ENCODE data around the gene FUOM. TPM values are rescaled to one million over a fixed set of nuclear protein-coding genes. Genes with fewer than 3 reads are reported as not detected.
A peak's percentile ranks its signal among the peaks of the same experiment; 100 is the strongest.

FUOM gene
- total and polyA plus RNA-seq, 10 of the 15 experiments (the other 5 are each of a cell fraction or from before 2014, with no cell fraction given): 1.8 to 41.7 (median 25.6) TPM

Small RNAs within 50 kb of the gene (microRNA-seq; reads per million reads assigned to microRNA genes)
- gene MIR3944: 16.6 reads per million, percentile 52 among the genes with 10 or more reads in this experiment

Small RNAs within 50 kb of the gene (small RNA-seq; reads per million reads assigned to genes)
- gene AL360181.4 (not detected), gene BANF1P2 (not detected), gene MIR3944 (1.1 reads per million, percentile 36 among the genes with 10 or more reads in this experiment)

Other genes with a start within 250 kb of the FUOM start
Only the 7 nearest of the 15 such genes appear.
- gene TUBGCP2, start 49.1 kb downstream of the FUOM start, total RNA-seq (2014; rRNA removed): 38.5 TPM in 2 replicates
- gene TUBGCP2, start 49.1 kb downstream of the FUOM start, total RNA-seq (2014; rRNA removed; fragmentation: Illumina TruSeq; extraction: Trizol): 18.1 and 19.1 TPM in 2 replicates
- 46.5 and 47.1 TPM in 2 replicates for gene TUBGCP2, start 49.1 kb downstream of the FUOM start, total RNA-seq (2021)
- gene TUBGCP2, start 49.1 kb downstream of the FUOM start, polyA plus RNA-seq (2011; rRNA removed): 23.7 and 35.8 TPM in 2 replicates
- 16.0 and 26.6 TPM in 2 replicates for gene TUBGCP2, start 49.1 kb downstream of the FUOM start, polyA plus RNA-seq (2014; fragmentation: Illumina TruSeq; extraction: Trizol)
- gene TUBGCP2, start 49.1 kb downstream of the FUOM start, polyA plus RNA-seq (2014; fragmentation: Nextera tagmentation; extraction: Ambion mirVana): 10 to 100 TPM in 1 of 2 experiments, 1 to 10 TPM in 1; 4.8 to 11.6 TPM
- 33.6 and 36.2 TPM in 2 replicates for gene TUBGCP2, start 49.1 kb downstream of the FUOM start, polyA plus RNA-seq (2014; rRNA removed)
- gene TUBGCP2, start 49.1 kb downstream of the FUOM start, polyA plus RNA-seq (2016; fragmentation: Nextera tagmentation; extraction: Ambion mirVana): 10 to 100 TPM; 36.4 to 37.7 TPM
- 21.0 and 21.3 TPM in 2 replicates for gene ZNF511, start 49.1 kb downstream of the FUOM start, total RNA-seq (2014; rRNA removed)
- gene ZNF511, start 49.1 kb downstream of the FUOM start, total RNA-seq (2014; rRNA removed; fragmentation: Illumina TruSeq; extraction: Trizol): 29.8 and 30.3 TPM in 2 replicates
- 50.3 and 57.1 TPM in 2 replicates for gene ZNF511, start 49.1 kb downstream of the FUOM start, total RNA-seq (2021)
- 24.8 and 32.1 TPM in 2 replicates for gene ZNF511, start 49.1 kb downstream of the FUOM start, polyA plus RNA-seq (2011; rRNA removed)
- gene ZNF511, start 49.1 kb downstream of the FUOM start, polyA plus RNA-seq (2014; fragmentation: Illumina TruSeq; extraction: Trizol): 12.0 and 31.8 TPM in 2 replicates
- 1 to 10 TPM in 1 of 2 experiments, under 1 TPM in 1; 0.58 to 6.0 TPM for gene ZNF511, start 49.1 kb downstream of the FUOM start, polyA plus RNA-seq (2014; fragmentation: Nextera tagmentation; extraction: Ambion mirVana)
- gene ZNF511, start 49.1 kb downstream of the FUOM start, polyA plus RNA-seq (2014; rRNA removed): 49.0 and 54.9 TPM in 2 replicates
- 100 to 1,000 TPM; 110 TPM for gene ZNF511, start 49.1 kb downstream of the FUOM start, polyA plus RNA-seq (2016; fragmentation: Nextera tagmentation; extraction: Ambion mirVana)
- not detected in 2 replicates for gene CALY, start 21.1 kb downstream of the FUOM start, total RNA-seq (2014; rRNA removed)
- not detected in 2 replicates for gene CALY, start 21.1 kb downstream of the FUOM start, total RNA-seq (2014; rRNA removed; fragmentation: Illumina TruSeq; extraction: Trizol)
- gene CALY, start 21.1 kb downstream of the FUOM start, total RNA-seq (2021): not detected in 2 replicates
- 0.07 TPM in 1 of 2 replicates, not detected in the other for gene CALY, start 21.1 kb downstream of the FUOM start, polyA plus RNA-seq (2011; rRNA removed)
- not detected in 2 replicates for gene CALY, start 21.1 kb downstream of the FUOM start, polyA plus RNA-seq (2014; fragmentation: Illumina TruSeq; extraction: Trizol)
- gene CALY, start 21.1 kb downstream of the FUOM start, polyA plus RNA-seq (2014; fragmentation: Nextera tagmentation; extraction: Ambion mirVana): not detected
- not detected in 2 replicates for gene CALY, start 21.1 kb downstream of the FUOM start, polyA plus RNA-seq (2014; rRNA removed)
- gene CALY, start 21.1 kb downstream of the FUOM start, polyA plus RNA-seq (2016; fragmentation: Nextera tagmentation; extraction: Ambion mirVana): not detected
- not detected in 2 replicates for gene PRAP1, start 10.6 kb downstream of the FUOM start, total RNA-seq (2014; rRNA removed)
- not detected in 2 replicates for gene PRAP1, start 10.6 kb downstream of the FUOM start, total RNA-seq (2014; rRNA removed; fragmentation: Illumina TruSeq; extraction: Trizol)
- gene PRAP1, start 10.6 kb downstream of the FUOM start, total RNA-seq (2021): not detected in 2 replicates
- gene PRAP1, start 10.6 kb downstream of the FUOM start, polyA plus RNA-seq (2011; rRNA removed): not detected in 2 replicates
- gene PRAP1, start 10.6 kb downstream of the FUOM start, polyA plus RNA-seq (2014; fragmentation: Illumina TruSeq; extraction: Trizol): not detected in 2 replicates
- gene PRAP1, start 10.6 kb downstream of the FUOM start, polyA plus RNA-seq (2014; fragmentation: Nextera tagmentation; extraction: Ambion mirVana): not detected
- not detected in 2 replicates for gene PRAP1, start 10.6 kb downstream of the FUOM start, polyA plus RNA-seq (2014; rRNA removed)
- under 1 TPM in 1 of 2 experiments, not detected in 1; 0.25 TPM for gene PRAP1, start 10.6 kb downstream of the FUOM start, polyA plus RNA-seq (2016; fragmentation: Nextera tagmentation; extraction: Ambion mirVana)
- 63.5 and 71.4 TPM in 2 replicates for gene ECHS1, start 15.3 kb upstream of the FUOM start, total RNA-seq (2014; rRNA removed)
- 48.0 and 50.8 TPM in 2 replicates for gene ECHS1, start 15.3 kb upstream of the FUOM start, total RNA-seq (2014; rRNA removed; fragmentation: Illumina TruSeq; extraction: Trizol)
- 73.2 and 77.8 TPM in 2 replicates for gene ECHS1, start 15.3 kb upstream of the FUOM start, total RNA-seq (2021)
- 21.0 and 32.7 TPM in 2 replicates for gene ECHS1, start 15.3 kb upstream of the FUOM start, polyA plus RNA-seq (2011; rRNA removed)
- gene ECHS1, start 15.3 kb upstream of the FUOM start, polyA plus RNA-seq (2014; fragmentation: Illumina TruSeq; extraction: Trizol): 35.6 and 57.1 TPM in 2 replicates
- gene ECHS1, start 15.3 kb upstream of the FUOM start, polyA plus RNA-seq (2014; fragmentation: Nextera tagmentation; extraction: Ambion mirVana): 10 to 100 TPM; 55.3 to 67.7 TPM
- 51.9 and 52.6 TPM in 2 replicates for gene ECHS1, start 15.3 kb upstream of the FUOM start, polyA plus RNA-seq (2014; rRNA removed)
- 100 to 1,000 TPM; 162 to 164 TPM for gene ECHS1, start 15.3 kb upstream of the FUOM start, polyA plus RNA-seq (2016; fragmentation: Nextera tagmentation; extraction: Ambion mirVana)
- gene PAOX, start 21.2 kb upstream of the FUOM start, total RNA-seq (2014; rRNA removed): 11.7 and 13.8 TPM in 2 replicates
- 5.5 and 7.2 TPM in 2 replicates for gene PAOX, start 21.2 kb upstream of the FUOM start, total RNA-seq (2014; rRNA removed; fragmentation: Illumina TruSeq; extraction: Trizol)
- 14.4 and 16.1 TPM in 2 replicates for gene PAOX, start 21.2 kb upstream of the FUOM start, total RNA-seq (2021)
- gene PAOX, start 21.2 kb upstream of the FUOM start, polyA plus RNA-seq (2011; rRNA removed): 4.3 and 4.7 TPM in 2 replicates
- gene PAOX, start 21.2 kb upstream of the FUOM start, polyA plus RNA-seq (2014; fragmentation: Illumina TruSeq; extraction: Trizol): 2.2 and 4.1 TPM in 2 replicates
- 1 to 10 TPM; 1.2 to 4.9 TPM for gene PAOX, start 21.2 kb upstream of the FUOM start, polyA plus RNA-seq (2014; fragmentation: Nextera tagmentation; extraction: Ambion mirVana)
- 15.1 and 16.1 TPM in 2 replicates for gene PAOX, start 21.2 kb upstream of the FUOM start, polyA plus RNA-seq (2014; rRNA removed)
- gene PAOX, start 21.2 kb upstream of the FUOM start, polyA plus RNA-seq (2016; fragmentation: Nextera tagmentation; extraction: Ambion mirVana): 10 to 100 TPM; 20.5 to 22.2 TPM
- 39.6 and 46.6 TPM in 2 replicates for gene MTG1, start 36.1 kb upstream of the FUOM start, total RNA-seq (2014; rRNA removed)
- gene MTG1, start 36.1 kb upstream of the FUOM start, total RNA-seq (2014; rRNA removed; fragmentation: Illumina TruSeq; extraction: Trizol): 34.4 and 41.6 TPM in 2 replicates
- gene MTG1, start 36.1 kb upstream of the FUOM start, total RNA-seq (2021): 52.8 and 65.8 TPM in 2 replicates
- 50.7 and 64.1 TPM in 2 replicates for gene MTG1, start 36.1 kb upstream of the FUOM start, polyA plus RNA-seq (2011; rRNA removed)
- gene MTG1, start 36.1 kb upstream of the FUOM start, polyA plus RNA-seq (2014; fragmentation: Illumina TruSeq; extraction: Trizol): 46.0 and 60.9 TPM in 2 replicates
- 1 to 10 TPM; 6.2 to 9.2 TPM for gene MTG1, start 36.1 kb upstream of the FUOM start, polyA plus RNA-seq (2014; fragmentation: Nextera tagmentation; extraction: Ambion mirVana)
- gene MTG1, start 36.1 kb upstream of the FUOM start, polyA plus RNA-seq (2014; rRNA removed): 92.6 and 95.2 TPM in 2 replicates
- gene MTG1, start 36.1 kb upstream of the FUOM start, polyA plus RNA-seq (2016; fragmentation: Nextera tagmentation; extraction: Ambion mirVana): 100 to 1,000 TPM; 102 to 104 TPM